ENCODE results near the gene KLHL40.

The KLHL40 gene

DNA sequence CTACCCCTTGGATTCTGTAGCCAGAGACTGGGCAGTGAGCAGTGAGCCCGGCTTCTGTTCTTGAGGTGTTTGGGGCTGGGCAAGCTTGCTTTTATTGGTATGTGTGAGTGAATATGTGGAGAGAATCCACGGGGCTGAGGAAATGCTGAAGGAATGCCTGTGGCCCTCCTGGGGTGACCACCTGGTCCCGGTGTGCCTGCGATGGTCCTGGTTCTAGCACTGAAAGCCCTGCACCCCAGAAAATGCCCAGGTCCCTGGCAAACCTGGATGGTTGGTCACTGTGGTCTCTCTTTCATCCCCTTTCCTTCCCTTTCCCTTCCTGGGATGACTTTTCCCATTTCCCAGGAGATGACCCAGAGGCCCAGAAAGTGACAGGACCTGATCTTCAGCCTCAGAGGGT lies 27.7 kb upstream of the KLHL40 start:
- DNase-seq (ENCODE audit: low read depth) = no peak

DNA sequence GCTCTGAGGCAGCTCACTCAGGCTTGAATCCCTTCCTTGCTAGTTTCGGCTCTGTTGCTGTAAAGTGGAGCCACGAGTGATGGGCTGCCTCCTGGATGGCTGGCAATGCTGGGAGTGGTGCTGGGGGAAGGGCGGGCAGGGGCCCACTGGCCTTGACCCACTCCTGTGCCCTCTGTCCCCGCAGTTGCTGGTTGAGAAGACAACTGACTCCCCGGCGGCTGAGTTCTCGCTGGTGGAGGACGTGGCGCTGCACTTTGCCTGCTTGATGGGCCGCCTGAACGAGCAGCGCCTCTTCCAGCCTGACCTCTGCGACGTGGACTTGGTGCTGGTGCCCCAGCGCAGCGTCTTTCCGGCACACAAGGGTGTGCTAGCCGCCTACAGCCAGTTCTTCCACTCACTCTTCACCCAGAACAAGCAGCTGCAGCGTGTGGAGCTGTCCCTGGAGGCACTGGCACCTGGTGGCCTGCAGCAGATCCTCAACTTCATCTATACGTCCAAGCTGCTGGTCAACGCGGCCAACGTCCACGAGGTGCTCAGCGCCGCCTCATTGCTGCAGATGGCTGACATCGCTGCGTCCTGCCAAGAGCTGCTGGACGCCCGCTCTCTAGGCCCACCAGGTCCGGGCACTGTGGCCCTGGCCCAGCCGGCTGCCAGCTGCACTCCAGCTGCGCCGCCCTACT lies 27.1 kb upstream of the KLHL40 start:
- DNase-seq (ENCODE audit: low read depth) = no peak

DNA sequence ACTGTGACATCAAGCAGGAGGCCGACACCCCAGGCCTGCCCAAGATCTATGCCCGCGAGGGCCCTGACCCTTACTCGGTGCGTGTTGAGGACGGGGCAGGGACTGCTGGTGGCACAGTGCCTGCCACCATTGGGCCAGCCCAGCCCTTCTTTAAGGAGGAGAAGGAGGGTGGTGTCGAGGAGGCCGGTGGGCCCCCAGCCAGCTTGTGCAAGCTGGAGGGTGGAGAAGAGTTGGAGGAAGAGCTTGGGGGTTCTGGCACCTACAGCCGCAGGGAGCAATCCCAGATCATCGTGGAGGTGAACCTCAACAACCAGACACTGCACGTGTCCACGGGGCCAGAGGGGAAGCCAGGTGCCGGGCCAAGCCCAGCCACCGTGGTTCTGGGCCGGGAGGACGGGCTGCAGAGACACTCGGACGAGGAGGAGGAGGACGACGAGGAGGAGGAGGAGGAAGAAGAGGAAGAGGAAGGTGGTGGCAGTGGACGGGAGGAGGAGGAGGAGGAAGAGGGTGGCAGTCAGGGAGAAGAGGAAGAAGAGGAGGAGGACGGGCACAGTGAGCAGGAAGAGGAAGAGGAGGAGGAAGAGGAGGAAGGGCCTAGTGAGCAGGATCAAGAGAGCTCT lies 26.5 kb upstream of the KLHL40 start:
- DNase-seq (ENCODE audit: low read depth) = no peak

DNA sequence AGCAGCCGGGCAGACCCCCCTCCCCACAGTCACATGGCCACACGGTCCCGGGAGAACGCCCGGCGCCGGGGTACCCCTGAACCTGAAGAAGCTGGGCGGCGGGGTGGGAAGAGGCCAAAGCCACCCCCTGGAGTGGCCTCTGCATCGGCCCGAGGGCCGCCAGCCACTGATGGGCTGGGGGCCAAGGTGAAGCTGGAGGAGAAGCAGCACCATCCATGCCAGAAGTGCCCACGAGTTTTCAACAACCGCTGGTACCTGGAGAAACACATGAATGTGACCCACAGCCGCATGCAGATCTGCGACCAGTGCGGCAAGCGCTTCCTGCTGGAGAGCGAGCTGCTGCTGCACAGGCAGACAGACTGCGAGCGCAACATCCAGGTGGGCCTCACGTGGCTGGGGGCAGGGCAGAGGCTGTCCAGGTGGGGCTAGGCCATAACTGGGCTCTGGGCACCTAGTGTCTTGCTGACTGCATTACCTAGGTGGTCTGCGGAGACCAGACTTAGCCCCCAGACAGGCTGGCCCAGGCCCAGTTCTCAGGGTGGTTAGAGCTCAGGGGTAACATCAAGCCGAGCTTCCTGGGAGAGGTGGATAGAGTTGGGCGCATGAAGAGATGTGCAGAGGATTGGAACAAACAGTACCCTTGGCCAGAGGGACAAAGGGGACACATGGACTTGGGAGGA lies 25.7 kb upstream of the KLHL40 start:
- no peak for DNase-seq (ENCODE audit: low read depth)

DNA sequence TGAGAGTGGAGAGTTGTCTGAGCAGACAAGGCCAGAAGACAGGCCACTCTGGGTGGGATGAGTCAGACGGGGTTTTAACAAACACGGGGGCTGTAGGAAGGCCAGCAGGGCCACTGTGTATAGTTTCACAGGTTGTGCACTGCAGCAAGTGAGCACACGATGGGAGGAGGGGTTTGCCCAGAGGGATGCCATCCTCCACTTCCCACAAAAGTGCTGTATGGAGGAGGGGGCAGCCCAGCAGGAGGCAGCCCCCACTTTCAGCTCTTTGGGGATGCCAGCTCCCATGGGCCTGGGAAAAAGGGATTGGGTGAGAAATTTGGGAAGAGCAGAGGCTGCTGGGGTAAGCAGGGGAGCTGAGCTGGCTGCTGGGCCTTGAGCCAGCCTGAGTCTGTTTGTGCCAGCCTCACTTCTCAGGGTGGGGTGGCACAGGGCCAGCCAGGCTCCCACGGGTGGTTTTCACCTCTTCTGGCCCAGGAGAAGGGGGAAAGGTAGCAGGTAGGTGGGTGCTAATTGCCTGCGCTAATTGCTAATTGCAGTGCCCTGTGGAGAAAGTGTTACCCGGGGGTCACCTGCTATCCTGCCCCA lies 25.1 kb upstream of the KLHL40 start:
- no peak for DNase-seq (ENCODE audit: low read depth)

DNA sequence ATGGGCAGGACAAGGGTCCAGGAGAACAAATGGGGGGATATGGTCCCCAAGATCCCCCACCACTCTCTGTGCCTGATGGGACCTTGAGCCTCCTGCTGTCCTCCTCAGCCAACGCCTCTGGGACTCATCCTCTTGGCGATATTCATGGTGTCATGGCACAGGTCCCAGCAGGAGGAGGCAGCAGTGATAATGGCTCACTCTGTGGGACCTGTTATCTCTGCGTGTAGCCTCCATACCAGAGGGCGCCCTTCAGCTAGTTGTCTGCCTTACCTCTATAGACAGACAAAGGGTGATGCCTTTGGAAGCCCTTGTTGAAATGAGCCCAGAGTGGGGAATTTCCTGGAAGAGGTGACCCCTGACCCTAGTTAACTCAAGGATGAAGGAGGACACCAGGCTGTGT lies 24.4 kb upstream of the KLHL40 start:
- no peak for DNase-seq (ENCODE audit: low read depth)

DNA sequence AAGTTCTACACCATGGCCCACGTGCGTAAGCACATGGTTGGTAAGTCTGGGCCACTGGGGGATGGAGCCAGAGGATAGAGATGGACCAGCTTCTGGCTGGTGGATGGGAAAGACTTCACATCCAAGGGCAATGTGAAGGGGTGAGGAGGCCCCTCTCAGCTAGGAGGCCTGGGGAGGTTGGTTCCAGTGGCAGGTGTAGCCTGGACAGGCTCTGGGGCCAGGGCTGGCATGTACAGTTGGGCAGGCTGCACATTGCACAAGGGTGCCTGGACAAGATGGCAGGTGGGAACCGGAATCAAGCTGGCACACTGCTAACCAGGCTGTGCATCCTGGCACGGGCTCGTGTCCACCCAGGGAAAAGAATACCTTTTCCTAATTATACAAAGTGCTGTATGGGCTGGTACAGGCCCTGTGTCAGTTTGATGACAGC lies 23.7 kb upstream of the KLHL40 start:
- no peak for DNase-seq (ENCODE audit: low read depth)

DNA sequence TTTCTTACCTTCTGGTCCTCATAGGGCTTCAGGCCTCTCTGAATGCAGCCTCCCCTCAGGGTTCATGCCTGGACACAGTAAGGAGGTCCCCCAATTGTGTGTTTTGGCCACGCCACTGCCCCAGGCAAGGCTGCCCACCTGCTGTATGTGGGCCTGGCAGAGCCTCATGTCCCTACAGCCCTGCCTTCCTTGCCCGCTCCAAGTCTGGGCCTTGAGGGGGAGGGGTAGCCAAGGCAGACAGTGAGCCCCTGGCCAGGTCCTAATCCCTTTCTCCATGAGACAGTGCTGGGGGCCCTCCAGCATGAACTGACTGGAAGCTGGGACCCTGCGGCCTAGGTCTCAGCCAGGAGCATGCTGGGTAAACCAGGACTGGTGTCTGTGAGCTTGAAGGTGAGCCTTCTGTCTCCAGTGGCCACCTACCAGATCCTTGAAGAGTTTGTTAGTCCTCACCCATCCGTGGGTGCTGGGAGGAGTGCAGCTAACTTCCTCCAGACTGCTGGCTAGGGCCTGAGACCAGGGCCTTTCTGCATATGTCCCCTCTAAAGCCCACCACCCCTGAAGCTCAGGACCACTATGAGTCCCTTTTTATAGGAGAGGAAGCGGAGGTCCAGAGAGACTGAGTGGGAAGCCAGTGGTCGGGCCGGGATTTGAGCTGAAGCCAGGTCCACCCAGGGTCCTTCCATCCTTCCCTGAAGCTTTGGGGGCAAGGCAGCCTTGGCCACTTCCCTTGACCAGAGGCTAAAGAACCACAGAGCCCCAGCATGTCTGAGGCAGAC lies 23.1 kb upstream of the KLHL40 start:
- no peak for DNase-seq (ENCODE audit: low read depth)

DNA sequence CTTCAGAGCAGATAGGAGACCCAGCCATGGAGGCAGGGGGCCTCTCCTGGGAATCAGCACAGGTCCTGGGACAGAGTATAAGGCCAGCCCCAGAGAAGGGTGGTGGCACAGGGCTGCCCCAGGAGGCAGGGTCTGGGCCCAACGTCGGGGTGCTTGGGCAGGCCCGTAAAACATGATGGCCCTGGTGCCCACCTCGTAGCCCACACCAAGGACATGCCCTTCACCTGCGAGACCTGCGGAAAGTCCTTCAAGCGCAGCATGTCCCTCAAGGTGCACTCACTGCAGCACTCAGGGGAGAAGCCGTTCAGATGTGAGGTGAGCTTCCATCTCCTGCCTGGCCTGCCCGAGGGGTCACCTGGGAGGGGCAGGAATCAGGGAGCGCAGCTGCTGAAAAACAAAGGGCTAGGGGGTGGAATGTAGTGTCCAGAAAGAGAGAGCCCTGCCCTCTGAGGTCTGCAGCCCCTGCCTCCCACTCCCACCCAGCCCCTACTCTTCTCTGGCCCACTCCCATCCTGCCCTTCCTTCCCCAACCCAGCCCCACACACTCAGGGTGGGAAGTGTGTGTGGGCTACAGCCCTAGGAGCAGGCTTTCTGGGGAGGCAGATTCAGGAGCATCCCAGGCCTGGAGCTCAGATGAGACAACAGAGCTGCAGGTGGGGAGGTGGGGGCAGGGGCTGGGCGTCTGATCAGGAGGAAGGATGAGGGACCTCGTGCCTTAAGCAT lies 22.4 kb upstream of the KLHL40 start:
- no peak for DNase-seq (ENCODE audit: low read depth)

DNA sequence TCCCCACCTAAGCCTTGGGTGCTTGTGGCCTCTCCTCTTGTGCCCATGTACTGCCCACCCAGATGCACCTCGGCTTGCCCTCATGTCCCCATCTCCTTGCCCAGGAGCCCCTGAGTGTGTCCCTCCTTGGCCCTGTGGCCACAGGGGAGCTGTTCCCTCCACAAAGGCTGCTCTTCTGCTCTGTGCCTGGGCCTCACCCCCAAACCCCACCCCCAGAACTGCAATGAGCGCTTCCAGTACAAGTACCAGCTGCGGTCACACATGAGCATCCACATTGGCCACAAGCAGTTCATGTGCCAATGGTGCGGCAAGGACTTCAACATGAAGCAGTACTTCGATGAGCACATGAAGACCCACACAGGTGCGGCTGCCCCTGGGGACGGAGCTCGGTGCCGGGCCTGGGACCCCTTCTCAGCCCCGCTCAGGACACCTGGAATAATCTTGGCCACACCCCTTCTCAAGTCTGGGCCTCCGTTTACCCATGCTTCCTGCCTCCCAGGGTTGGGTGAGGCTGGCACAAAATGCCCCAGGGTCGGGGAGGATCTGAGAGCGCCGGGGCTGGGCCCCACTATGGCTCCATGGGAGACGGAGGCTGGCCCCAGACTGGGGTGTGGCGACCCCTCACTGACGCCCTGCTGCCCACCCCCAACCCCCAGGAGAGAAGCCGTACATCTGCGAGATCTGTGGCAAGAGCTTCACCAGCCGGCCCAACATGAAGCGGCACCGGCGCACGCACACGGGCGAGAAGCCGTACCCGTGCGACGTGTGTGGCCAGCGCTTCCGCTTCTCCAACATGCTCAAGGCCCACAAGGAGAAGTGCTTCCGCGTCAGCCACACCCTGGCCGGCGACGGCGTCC lies 21.5 kb upstream of the KLHL40 start:
- no peak for DNase-seq (ENCODE audit: low read depth)

DNA sequence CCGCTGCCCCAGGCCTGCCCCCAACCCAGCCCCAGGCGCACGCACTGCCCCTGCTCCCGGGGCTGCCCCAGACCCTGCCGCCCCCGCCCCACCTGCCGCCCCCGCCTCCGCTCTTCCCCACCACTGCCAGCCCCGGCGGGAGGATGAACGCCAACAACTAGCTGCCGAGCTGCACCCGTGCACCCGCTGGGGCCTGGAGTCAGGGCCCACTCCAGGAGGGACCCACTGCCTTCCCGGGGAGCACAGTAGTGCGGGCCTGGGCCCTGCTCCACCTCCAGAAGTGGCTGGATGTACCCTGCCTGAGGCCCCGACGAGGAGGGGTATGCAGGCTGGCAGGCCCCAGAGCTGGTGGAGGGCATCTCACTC lies 20.9 kb upstream of the KLHL40 start:
- DNase-seq (ENCODE audit: low read depth) = no peak

DNA sequence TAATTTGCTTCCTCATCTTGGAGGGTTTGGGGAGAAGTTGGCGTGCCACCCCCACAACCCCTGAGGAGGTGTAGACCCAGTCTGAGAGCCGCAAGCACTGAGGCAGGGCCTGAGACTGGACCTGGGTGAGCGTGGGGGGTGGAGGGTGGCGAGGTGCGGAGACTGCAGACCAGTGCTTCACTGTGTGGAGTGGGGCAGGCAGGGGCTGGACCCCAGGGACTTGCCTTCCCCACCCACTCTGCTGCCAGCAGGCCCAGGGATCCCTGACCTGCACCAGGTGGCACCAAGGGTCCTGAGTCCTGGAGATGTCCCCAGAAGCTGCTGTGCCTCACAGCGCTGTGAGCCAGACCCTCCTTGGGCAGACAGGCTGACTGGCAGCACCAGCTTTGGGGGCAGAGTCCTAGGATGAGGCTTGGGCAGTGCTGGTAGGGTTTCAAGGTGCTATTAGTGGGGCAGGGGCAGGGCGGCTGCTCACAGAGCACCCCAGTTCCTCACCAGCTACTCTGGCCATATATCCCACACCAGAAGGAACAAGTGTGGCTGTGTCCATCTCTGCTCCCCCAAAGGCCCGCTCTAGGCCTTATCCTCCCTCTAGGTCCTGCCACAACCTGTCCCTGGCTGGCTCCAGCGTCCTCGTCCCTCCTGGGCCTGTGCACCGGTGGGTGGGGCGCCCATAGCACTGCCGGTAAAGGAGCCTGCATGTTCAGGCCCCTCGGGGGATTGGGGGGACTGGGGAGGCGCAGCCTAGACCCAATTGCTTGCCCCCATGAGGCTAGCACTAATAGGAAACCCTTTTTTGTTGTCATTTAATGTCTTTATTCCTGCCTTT lies 20.1 kb upstream of the KLHL40 start:
- DNase-seq (ENCODE audit: low read depth) = no peak

DNA sequence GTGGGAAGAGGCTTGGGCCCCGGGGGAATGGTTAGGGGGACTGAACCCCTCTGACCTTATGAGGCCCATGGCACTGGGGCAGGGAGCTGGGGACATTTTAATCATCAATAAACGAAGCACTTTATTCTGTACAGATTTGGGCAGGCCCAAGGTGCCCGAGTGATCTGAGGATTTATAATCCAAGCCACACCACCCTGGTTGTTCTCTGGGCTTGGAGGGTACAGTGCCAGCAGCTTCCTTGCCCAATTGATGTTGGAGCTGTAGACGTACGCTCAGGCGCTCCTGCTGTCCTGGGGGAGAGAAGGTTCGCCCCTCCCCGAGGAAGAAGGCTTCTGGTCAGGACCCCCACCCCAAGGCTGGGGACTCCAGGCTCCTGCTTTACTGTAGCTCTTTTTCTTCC lies 19.3 kb upstream of the KLHL40 start:
- no peak for DNase-seq (ENCODE audit: low read depth)

DNA sequence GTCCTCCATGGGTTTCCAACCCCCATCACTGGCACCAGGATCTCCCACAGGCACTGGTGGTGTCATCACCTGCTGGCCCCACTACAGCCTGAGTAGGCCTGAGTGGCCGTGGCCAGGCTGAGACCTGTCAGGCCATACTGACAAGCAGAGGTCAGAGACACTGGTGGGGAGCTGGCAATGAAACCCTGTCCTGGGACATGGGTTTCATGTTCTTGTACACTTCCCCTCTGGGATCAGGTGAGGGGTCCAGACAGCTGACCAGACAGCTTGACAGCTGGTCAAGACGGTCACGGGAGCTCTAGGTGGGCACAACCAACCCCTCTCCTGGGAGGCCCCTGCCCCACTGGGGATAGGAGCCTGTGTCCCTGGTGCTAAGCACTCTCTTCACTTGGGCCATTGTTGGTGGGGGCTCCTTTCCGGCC lies 18.7 kb upstream of the KLHL40 start:
- no peak for DNase-seq (ENCODE audit: low read depth)

DNA sequence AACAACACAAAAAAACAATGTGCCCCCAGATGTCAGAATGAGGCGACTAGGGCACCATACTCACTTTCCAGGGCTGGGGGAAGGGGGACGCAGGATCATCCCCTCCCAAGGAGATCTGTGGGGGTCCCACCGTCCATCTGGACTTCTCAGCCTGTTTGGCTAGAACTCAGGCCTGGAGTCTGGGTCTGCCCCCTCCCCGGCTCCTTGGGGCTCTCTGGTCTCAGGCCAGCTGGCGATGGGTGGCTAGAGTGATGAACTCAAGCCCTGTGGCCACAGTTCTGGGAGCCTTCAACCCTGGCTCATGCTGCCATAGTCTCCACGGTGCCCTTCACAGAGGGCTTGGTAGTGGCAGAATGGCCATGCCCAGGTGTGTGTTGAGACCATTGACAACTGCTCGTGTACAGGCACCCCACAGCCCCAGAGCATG lies 18.2 kb upstream of the KLHL40 start:
- no peak for DNase-seq (ENCODE audit: low read depth)

DNA sequence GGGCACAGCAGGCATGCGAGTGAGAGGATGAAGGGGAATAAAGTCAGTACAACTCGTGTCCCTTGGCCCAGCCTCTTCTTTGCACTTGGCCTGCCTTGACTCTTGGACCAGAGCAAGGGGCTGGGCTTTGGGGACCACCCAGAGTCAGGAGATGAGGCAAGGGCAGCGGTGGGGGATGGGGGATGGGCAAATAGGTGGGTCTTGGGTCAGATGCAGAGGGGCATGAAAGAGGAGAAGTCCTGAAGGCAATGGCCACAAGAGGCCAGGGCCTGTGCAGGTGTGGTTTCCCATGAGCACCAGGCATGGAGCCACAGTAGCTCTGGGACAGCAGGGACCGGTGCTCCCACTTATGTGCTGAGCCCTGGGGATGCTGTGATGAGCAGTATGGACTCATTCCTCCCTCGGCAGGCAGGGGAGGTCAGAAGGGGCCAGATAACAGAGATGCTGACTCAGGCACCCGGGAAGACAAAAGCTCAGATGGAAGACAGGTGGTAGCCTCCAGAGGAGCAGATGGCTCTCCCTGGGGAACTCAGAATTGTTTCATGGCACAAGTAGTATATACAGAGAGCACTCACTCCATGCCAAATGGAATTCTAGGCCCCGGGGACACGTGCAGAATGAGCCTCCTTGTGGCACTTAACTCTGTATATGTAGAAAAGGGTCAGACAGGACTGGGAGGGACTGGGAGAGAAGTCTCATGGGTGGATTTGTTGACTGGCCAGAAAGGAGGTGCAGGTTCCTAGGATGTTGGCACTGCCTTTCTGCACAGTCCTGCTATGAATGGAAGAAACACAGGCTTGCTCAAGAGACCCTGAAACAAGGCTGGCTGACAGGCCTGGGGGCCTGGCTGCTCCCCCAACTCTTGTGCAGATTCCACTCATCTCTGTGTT lies 17.6 kb upstream of the KLHL40 start:
- DNase-seq (ENCODE audit: low read depth) = no peak

DNA sequence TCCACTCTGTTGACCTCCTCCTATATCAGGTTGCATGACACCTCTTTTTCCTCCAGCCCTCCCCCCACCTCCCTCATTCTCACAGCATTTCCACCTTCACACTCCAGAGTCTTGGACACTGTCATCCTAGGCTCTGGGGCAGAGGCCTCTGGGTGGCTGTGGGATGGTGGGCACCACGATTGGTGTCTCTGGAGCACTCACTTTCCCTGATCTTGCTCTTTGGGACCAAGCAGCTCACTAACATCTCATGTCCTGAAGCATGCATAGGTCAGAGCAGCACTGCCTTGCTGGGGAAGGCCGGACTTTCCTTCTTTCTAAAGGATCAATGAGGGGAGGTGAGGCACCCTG lies 16.9 kb upstream of the KLHL40 start:
- DNase-seq (ENCODE audit: low read depth) = no peak

DNA sequence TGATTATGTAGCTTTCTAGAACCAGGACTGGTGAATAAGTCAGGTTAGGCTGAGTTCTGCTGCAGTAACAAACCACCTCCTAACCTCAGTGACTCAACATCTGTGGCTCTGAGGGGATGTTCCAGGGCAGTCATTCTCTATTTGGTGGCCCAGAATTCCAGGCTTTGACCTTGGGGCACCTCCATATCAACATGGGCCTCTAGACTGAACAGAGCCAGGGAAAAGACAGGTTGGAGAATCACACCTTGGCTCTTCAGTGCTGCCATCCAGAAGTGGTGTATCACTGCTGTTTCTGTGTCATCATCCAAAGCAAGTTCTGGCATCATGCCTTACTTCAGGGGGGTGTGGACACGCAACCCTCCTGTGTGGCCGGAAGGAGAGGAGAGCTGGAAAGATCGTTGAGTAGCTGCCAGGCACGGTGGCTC lies 16.5 kb upstream of the KLHL40 start:
- DNase-seq (ENCODE audit: low read depth) = no peak

DNA sequence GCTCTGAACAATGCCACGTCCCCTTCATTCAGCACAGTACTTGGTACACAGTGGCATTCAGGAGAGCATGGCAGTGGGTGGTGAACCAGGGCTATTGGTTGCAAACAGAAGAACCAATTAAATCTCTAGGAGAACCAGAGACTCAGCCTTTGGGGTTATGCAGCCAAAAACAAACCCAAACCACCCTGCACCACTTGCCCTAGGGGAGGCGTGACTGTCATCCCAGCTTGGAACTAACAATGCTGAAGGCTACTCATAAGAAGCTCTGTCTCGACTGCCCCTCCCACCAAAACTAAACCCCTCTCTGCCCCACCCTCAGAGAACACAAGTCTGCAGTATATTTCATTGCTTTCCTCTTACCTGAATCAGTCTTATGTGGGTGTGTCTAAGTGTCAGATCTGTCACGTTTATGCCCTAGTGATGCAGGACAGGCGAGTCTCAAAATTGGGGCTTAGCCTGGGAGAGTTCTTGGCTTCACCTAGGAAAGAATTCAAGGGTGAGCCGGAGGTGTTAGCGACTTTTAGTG lies 15.2 kb upstream of the KLHL40 start:
- no peak for DNase-seq (ENCODE audit: low read depth)
